Transverse colon (tissue), 4 donors: ENCODE measurements around the gene ECEL1. TPM values are rescaled to one million over a fixed set of nuclear protein-coding genes. Genes with fewer than 3 reads are reported as not detected.

ENCODE experiments used
- DNase-seq: peaks from one replicate; pipeline ENCODE4 v3.0.0-alpha.2; 2019
- H3K27ac ChIP-seq, 4 donors: fragments of 200-600 bp; sonication (generic); 2 replicates each; pipeline ENCODE4 v1.5.1; 2016 to 2018; ENCODE audit warnings: inconsistent platforms in 4 of 4
- H3K27me3 ChIP-seq: fragments of 200-600 bp; sonication (generic); 2 replicates; pipeline ENCODE4 v1.5.1; 2017; ENCODE audit warnings: inconsistent platforms
- H3K36me3 ChIP-seq, 4 donors: fragments of 200-600 bp; sonication (generic); 2 replicates each; pipeline ENCODE4 v1.5.1; 2017 to 2019; ENCODE audit warnings: inconsistent platforms in 4 of 4
- H3K4me1 ChIP-seq, 4 donors: fragments of 200-600 bp; sonication (generic); 2 replicates each; pipeline ENCODE4 v1.5.1; 2017 to 2020; ENCODE audit warnings: inconsistent platforms in 4 of 4
- H3K4me3 ChIP-seq, 4 donors: fragments of 200-600 bp; sonication (generic); 1 replicate in 1 of 4; 2 replicates in 3 of 4; pipeline versions ENCODE4 v1.5.1 to v1.6.1; 2017 to 2019; ENCODE audit warnings: inconsistent platforms in 4 of 4
- H3K9me3 ChIP-seq, 2 donors: fragments of 200-600 bp; sonication (generic); 2 replicates each; pipeline ENCODE4 v1.5.1; 2017 to 2019; ENCODE audit warnings: inconsistent platforms in 2 of 2
- EP300 ChIP-seq: sonication (generic); formaldehyde crosslinking; IDR thresholded peaks from one replicate; pipeline ENCODE4 v1.6.1; 2017; ENCODE audit warnings: antibody characterized with exemption, low read depth
- POLR2A ChIP-seq: fragments of 450-650 bp; IDR thresholded peaks from one replicate; pipeline ENCODE4 v1.6.1; 2016; ENCODE audit warnings: antibody characterized with exemption, mild to moderate bottlenecking, moderate library complexity
- POLR2AphosphoS5 ChIP-seq, 3 donors: sonication (generic); formaldehyde crosslinking; IDR thresholded peaks; one replicate each; pipeline ENCODE4 v1.6.1; 2016; ENCODE audit warnings: antibody characterized with exemption in 3 of 3
- WGBS, 2 donors: methylation state at CpG; one replicate each; pipeline ENCODE4 v1.1.5; 2018; ENCODE audit warnings: low coverage in 1 of 2; 5-methylcytosine and 5-hydroxymethylcytosine counted together
- in situ Hi-C, 4 donors: fragments of 200-750 bp; cut with MboI; loops; one replicate each; pipeline versions ENCODE4 v1.15.0 to v1.15.1; 2017; ENCODE audit warnings: low sequenced_read_pairs in 3 of 4, low pct_ligation_motif_present in 1 of 4, low pct_unique_long_range_greater_than_20kb in 1 of 4
- intact Hi-C: fragments of 100-400 bp; cut with DNase I; formaldehyde crosslinking; loops from one replicate; pipeline ENCODE4 v1.15.1; 2023; ENCODE audit warnings: low total_unique reads
- total RNA-seq, 4 donors: library from RNA; depleted of rRNA; stranded (reverse); fragments of >200 nt; gene quantifications; one replicate each; pipeline ENCODE4 v1.1.0, GENCODE V29; 2016
- TF ChIP-seq, protein P1 (sequence below), 5 experiments: fragments of 200-600 bp in 3 of 5; fragments of 450-650 bp in 2 of 5; sonication (generic) in 3 of 5; IDR thresholded peaks; 1 replicate in 2 of 5; 2 replicates in 3 of 5; pipeline ENCODE4 v1.5.1; 2016 to 2017; ENCODE audit warnings: antibody characterized with exemption in 5 of 5, inconsistent platforms in 3 of 5, mild to moderate bottlenecking in 2 of 5, moderate library complexity in 1 of 5

The ECEL1 gene
- total RNA-seq, 4 donors from 2014 or later: not detected

DNA sequence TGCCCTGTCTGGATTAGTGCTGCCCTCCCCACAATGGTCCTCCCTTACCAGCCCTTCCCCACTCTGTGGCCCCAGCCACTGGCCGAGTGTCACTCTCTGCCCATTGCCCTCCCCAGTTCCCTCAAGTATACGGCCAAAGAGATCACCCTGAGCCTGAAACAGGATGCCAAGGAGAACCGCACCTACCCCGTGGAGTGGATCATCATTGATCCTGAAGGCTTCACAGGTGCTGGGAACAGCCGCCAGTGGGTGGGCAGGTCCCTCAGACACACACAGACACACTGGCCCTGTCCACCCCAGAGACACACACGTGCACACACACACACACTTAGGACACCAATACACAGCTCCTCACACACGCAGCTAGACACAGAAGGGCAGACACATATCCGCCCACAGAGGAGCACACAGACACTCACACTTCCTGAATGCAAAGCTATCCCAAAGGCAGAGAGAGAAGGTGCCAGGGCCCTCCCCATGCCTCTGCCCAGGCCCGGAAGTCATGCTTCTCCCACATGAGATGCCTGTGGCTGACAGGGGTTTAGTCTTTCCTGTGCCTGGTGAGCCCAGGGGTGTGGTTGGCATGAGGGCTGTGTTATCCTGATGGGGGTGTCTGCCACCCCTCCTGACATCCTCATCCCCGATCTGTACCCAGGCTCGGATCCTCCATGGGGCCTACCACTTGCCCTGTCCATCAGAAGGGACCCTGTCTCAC lies 41.3 kb upstream of the ECEL1 start:
- Histone ChIP-seq H3K36me3 (no peaks in the 10 kb centered on the region), H3K4me1 (peaks cover 0 to 10% (median 5%) of the 10 kb centered on the region in 4 donors), H3K27me3 (peaks cover 28% of the 10 kb centered on the region), H3K4me3 (no peak overlapping the region), H3K9me3 (no peaks in the 10 kb centered on the region), H3K27ac (no peak overlapping the region)
- TF ChIP-seq POLR2A (no peak), EP300 (no peak), POLR2AphosphoS5 (IDR thresholded peaks at IDR 0.05) (no peak)
- TF ChIP-seq, protein P1, sequence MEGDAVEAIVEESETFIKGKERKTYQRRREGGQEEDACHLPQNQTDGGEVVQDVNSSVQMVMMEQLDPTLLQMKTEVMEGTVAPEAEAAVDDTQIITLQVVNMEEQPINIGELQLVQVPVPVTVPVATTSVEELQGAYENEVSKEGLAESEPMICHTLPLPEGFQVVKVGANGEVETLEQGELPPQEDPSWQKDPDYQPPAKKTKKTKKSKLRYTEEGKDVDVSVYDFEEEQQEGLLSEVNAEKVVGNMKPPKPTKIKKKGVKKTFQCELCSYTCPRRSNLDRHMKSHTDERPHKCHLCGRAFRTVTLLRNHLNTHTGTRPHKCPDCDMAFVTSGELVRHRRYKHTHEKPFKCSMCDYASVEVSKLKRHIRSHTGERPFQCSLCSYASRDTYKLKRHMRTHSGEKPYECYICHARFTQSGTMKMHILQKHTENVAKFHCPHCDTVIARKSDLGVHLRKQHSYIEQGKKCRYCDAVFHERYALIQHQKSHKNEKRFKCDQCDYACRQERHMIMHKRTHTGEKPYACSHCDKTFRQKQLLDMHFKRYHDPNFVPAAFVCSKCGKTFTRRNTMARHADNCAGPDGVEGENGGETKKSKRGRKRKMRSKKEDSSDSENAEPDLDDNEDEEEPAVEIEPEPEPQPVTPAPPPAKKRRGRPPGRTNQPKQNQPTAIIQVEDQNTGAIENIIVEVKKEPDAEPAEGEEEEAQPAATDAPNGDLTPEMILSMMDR (IDR thresholded peaks at IDR 0.05): no peak
- no peak for DNase-seq
- 72% methylated on average over 10 of the region's 11 CpGs; no CpG with 5 or more reads in 1 of the 2 donors for WGBS, 2 donors
- intact Hi-C loops: no loop called here
- in situ Hi-C loops: no loop called here

DNA sequence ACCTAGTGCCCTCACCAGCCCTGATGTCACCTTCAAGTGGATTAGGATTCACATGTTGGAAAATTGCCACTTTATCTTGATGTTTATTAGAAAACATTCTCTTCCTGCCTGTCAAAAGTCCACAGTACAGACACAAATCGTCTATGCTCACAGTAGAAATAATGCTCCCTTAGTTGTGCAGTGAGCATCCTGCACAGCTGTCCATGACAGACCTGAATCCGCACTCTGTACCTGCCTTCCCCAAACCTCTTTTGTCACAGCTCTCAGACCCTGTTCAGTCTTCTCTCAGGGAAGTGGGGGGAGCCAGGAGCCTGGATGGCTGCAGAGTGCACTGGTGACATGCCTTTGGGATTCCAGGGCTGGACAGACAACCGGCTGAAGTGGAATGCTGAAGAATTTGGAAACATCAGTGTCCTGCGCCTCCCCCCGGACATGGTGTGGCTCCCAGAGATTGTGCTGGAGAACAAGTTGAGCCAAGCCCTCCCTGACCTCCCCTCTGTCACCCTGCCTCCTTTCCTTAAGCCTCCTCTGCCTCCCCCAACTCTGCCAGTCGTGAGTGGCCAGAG lies 40.4 kb upstream of the ECEL1 start:
- in situ Hi-C loops (no loop called here), intact Hi-C loops (no loop called here)
- TF ChIP-seq POLR2A (no peak), POLR2AphosphoS5 (IDR thresholded peaks at IDR 0.05) (no peak), EP300 (no peak)
- TF ChIP-seq, protein P1 (IDR thresholded peaks at IDR 0.05): no peak
- H3K27ac ChIP-seq: no peak overlapping the region
- no peaks in the 10 kb centered on the region for H3K9me3 ChIP-seq
- H3K36me3 ChIP-seq: no peaks in the 10 kb centered on the region
- H3K4me3 ChIP-seq: no peak overlapping the region
- 69% methylated on average over 6 of the region's 6 CpGs; no CpG with 5 or more reads in 1 of the 2 donors for WGBS, 2 donors
- peaks cover 0 to 16% (median 12%) of the 10 kb centered on the region in 4 donors for H3K4me1 ChIP-seq
- H3K27me3 ChIP-seq: peaks cover 38% of the 10 kb centered on the region
- no peak for DNase-seq

DNA sequence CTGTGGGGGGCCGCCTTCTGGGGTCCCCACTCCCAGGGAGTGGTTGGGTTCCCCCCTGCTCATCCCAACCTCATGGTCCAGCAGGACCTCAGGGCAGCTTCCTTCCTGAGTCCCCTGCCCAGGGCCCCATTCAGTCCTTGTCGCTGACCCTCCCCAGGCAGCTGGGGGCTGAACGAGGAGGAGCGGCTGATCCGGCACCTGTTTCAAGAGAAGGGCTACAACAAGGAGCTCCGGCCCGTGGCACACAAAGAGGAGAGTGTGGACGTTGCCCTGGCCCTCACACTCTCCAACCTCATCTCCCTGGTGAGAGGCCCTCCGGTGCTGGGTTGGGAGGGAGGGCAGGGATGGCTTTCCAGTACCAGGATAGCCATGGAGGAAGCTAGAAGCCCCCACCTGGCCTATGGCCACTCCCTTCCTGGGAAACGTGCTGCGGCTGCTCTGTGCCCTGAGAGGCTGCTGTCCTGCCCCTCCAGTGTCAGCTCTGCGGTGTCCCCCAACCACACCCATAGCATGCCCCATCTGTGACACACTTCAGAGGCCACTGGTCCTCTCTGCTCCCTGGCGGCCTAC lies 38.8 kb upstream of the ECEL1 start:
- in situ Hi-C loops: no loop called here
- Histone ChIP-seq H3K27me3 (peaks cover 53% of the 10 kb centered on the region), H3K9me3 (no peaks in the 10 kb centered on the region), H3K4me3 (no peak overlapping the region), H3K27ac (no peak overlapping the region), H3K36me3 (no peaks in the 10 kb centered on the region), H3K4me1 (peaks cover 0 to 25% (median 25%) of the 10 kb centered on the region in 4 donors)
- TF ChIP-seq POLR2AphosphoS5 (IDR thresholded peaks at IDR 0.05): no peak
- TF ChIP-seq POLR2A: no peak
- TF ChIP-seq, protein P1 (IDR thresholded peaks at IDR 0.05): no peak
- TF ChIP-seq EP300: no peak
- intact Hi-C loops: no loop called here
- WGBS, 2 donors: 76% methylated on average over 13 of the region's 13 CpGs; no CpG with 5 or more reads in 1 of the 2 donors
- DNase-seq: no peak

DNA sequence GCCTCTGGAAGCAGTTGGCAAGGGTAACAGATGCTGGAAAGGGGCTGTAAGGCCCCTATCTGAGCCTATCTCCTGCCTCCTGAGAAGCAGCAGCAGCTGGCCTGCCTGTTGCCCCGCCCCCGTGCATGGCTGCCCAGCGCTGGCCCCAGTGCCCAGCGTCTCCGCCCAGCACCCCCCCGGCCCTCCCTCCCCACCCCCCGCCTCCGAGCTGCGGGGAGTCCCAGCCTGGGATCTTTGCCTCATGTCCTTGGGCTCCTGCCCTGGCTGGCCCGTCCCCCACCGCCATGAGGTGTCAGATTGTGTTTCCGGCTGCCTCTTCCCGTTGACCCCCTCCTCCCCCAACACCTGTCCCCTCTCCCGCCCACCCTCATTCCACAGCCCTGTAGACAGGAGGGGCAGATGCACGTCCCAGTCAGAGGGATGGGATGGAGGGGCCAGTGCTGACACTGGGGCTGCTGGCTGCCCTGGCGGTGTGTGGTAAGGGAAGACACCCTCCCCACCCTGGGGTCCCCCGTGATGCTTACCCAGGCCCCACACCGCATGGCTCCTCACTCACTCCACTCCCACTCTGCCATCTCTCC lies 38.2 kb upstream of the ECEL1 start, which contains the start of gene CHRND:
CHRND (plus strand) TSS at position 370 of the 581 bp plus-strand sequence; CDS start at position 426, 56 bp downstream.
- no peak within 1 kb of the TSS for H3K27ac ChIP-seq
- no peak for DNase-seq
- 44% methylated on average over 9 of the region's 18 CpGs; no CpG with 5 or more reads in 1 of the 2 donors for WGBS, 2 donors
- no peaks in the 10 kb centered on the region for H3K36me3 ChIP-seq
- TF ChIP-seq EP300 (no peak), POLR2A (no peak), POLR2AphosphoS5 (IDR thresholded peaks at IDR 0.05) (no peak)
- TF ChIP-seq, protein P1 (IDR thresholded peaks at IDR 0.05): no peak
- H3K4me1 ChIP-seq: peaks cover 0 to 25% (median 25%) of the 10 kb centered on the region in 4 donors
- H3K9me3 ChIP-seq: no peaks in the 10 kb centered on the region
- no peak within 1 kb of the TSS for H3K4me3 ChIP-seq
- H3K27me3 ChIP-seq: peaks cover 59% of the 10 kb centered on the region
- in situ Hi-C loops: no loop called here
- intact Hi-C loops: no loop called here
